ENCODE results near the gene PPEF1.
A peak's percentile ranks its signal among the peaks of the same experiment; 100 is the strongest.

The PPEF1 gene

GRCh38 chrX:18707426-18708049, at the start of gene PPEF1:
Gene PPEF1, plus strand, starts transcription at chrX:18707645. Its CDS starts 136 bp downstream, at chrX:18707781.
- no peak for DNase-seq

- DNase-seq = no peak
Observed at GRCh38 chrX:18661273-18661672, 46.2 kb upstream of the PPEF1 start.

- DNase-seq = no peak
Observed at GRCh38 chrX:18664947-18665346, 42.5 kb upstream of the PPEF1 start.

- no peak for DNase-seq
Observed at GRCh38 chrX:18666614-18667013, 40.8 kb upstream of the PPEF1 start.

DNA sequence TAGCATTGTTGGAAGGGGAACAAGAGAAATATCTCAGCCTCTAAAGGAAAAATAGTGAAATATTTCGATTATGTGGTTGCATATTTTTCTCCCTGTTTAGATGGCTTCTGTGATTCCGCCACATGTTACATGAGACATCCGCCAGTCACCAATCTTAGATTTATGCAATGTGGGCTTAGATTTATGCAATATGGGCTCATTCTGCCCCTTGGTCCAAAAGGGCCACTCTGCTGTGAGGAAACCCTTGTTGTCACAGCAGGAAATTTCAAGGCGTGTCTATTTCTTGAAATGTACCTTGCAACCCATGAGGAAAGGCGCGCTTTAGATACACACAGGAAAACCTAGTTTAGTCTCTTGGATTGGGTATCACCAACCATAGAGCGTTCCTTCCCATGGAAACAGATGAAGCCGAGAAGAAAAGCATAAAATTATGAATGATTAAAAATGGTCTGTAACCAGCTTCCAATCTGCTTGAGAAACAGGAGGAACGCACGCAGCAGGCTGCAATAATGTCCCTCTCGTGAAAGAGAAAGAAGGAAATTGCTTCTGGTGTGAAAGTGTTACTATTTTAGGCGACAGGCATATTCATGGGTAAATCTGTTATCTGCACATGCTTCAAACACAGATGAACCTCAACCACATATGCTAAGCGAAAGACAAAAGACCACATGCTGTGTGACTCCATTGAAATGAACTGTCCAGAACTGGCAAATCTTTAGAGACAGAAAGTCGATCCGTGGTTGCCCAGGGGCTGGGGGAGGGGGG, 39.2 kb upstream of the PPEF1 start:
- DNase-seq = no peak

DNA sequence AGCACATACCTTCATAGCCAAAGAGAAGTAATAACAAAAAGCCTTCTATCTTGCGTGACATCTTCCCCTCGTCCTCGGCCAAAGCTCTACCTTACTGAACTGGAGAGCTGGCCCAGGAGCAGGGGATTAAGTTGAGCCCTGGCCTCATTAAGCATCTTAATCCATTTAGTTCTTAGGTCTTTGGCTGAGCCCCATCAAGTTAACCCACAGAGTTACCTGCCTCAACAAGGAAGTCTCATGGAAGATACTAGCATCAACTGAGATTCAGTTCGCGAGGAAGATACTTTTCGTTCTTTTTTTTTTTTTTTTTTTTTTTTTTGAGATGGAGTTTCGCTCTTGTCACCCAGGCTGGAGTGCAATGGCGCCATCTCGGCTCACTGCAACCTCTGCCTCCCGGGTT, 35.4 kb upstream of the PPEF1 start, which contains the start of gene RS1:
Gene RS1 (minus strand): TSS at position 101 of the 400 bp plus-strand sequence. CDS start 40 bp downstream, at position 61.
- DNase-seq = no peak

DNA sequence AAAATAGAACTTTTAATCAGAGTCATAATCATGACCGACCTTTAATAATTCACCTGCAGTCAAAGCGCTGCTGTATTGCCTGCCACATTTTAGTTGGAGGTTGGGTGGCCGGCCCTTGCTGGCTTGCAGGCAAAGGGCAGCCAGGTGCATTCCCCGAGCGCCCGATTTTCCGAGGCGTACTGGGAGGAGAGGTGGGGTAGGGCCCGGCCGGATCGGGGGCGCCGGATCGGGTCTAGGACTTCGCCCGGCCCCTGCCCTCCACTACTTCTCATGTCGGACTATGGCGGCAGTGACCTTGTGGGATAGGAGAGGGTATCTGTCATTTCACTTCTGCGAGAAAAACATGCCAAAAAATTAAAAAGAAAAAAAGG, 33.0 kb upstream of the PPEF1 start:
- DNase-seq = no peak

DNA sequence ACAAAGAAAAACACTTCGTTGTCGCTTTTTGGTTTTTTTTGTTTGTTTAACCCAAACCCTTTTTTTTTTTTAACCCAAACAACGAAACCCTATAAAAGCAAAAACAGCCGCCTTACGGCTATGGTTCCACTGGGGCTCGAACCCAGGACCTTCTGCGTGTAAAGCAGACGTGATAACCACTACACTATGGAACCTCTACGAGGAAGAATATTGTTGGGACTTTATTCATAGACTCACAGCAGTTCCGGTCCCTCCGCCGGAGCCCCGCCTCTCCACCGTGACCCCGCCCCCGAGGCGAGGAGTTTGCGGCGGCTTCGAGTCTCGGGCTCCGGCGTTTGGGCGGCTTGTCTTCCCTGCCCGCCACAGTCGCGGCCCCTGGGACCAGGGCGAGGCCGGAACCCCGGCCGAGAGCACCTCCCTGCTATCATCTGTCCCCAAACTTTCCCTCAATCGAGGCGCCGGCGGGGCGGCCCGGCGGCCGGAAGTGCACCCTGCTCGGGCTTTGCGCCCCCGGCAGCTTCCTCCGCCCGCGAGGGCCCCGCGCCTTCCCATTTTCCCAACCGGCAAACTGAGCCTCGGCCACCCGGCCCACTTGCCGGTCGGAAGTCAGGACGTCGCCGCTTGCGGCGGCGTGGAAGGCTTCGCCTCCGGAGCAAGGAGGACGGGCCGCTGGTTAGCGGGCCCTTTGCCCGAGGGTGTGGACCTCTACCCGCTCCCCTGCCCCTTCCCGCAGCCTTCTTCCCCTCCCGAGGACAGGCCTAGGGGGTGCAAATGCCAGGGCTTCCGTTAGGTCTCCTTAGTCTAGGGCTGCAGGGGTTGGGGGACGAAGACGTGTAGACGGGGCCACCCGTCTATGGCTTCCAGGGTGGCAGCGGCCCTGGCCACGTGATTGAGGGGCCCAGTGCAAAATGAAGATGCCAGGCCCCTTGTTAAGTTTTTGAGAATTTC, 32.4 kb upstream of the PPEF1 start:
- DNase-seq = peak; percentile 72

DNA sequence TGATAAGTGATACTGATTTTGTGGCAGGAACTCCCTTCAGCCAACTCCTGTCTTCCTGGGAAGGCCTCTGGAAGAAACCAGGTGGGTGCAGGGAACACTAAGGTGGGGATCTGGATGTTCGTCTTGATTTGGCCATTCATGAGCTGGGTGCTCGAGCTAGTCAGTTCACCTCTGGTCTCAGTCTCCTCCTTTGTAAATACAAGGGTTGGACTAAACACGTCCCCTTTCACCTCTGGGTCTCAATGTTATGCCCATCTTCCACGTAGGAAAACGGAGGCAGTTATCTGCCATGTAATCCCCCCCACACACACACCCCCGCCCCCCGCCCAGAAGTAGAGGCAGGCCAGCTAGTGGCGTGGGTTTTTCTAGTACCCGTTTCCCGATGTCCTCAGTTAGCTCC, 31.4 kb upstream of the PPEF1 start:
- DNase-seq = no peak

DNA sequence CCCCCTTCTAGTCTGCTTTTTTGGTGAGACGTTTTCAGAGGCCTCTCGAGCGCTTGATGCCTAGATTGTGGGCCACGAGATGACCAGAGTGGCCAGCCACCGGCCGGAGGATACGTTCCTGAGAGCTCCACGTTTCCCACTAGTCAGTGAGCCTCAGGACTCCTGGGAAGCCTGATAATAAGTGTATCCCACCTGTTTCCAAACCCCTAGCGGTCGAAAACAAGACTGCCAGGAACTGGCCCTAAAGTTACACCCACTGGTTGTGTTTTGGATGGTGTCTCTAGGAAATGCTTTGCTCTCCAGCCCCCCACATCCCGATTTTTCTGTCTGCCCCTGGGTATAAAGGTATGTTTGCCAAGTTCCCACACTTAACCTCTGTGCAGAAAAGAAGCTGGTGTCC, 31.0 kb upstream of the PPEF1 start:
- no peak for DNase-seq

DNA sequence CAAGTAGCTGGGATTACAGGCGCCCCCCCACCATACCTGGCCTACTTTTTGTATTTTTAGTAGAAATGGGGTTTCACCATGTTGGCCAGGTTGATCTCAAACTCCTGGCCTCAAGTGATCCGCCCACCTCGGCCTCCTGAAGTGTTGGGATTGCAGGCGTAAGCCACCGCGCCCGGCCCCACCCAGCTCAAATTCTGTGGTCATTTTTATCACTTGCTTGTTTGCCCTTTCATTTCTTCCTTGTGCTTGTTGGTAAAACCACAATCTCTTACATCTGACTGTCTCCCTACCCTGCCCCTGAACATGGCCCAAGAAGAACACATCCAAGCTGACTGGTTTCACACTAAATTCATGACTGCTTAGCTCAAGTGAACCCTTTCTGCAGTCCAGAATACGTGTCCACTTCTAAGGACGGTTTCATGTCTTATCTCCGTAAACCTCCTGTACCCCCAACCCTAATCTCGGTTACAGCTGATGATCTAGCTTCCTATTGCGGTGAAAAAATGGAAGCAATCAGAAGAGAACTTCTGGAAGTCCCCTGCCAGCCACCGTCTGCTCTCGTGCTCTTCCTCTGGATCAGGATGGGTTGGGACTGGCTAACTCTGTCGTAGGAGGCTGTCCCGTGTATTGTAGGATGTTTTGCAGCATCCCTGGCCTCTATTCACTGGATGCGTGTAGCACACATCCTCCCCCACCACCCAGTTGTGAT, 30.1 kb upstream of the PPEF1 start:
- DNase-seq = no peak

GRCh38 chrX:18681996-18682395, 25.4 kb upstream of the PPEF1 start:
- no peak for DNase-seq

GRCh38 chrX:18682979-18683387, 24.5 kb upstream of the PPEF1 start:
- no peak for DNase-seq

DNA sequence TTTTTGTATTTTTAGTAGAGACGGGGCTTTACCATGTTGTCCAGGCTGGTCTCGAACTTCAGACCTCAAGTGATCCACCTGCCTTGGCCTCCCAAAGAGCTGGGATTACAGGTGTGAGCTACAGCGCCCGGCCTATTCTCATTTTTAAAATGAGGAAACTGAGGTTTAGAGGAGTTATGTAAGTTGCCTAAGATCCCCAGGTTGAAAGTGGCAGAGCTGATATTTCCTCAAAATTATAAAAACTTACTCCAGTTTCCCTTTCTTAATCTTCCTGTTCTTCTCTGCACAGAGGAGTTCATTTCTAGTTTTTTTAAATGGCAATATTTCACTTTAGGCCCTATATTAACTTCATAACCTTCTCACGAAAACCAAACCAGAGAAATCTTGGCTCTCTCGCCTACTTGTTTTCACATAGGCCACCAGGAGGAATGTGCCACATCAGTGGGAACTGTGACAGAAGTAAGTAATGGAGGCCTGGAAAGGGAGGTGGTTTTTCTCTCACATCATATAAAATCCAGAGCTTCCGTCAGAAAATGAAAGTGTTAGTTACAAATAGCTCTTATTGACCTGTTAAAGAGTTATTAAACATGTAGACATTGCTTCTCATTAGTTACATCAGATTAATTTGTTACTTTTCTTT, 19.5 kb upstream of the PPEF1 start:
- DNase-seq = no peak

DNA sequence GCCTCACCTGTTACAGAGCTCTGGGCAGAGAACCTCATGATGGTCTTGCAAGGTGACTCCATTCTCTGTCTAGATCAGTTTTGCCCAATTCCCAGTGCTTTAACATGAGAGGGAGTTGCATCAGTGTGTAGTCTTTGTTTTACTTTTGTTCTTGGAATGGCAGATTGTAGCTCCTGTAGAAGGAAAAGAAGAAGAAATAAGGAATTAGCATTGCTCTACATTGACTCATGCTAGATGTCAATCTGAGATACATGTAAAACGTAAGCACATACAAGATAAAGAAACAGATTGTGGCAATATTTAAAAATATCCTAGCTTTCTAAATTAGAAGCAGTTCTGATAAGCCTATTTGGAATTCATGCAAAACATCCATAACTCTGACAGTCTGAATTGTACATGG, 16.0 kb upstream of the PPEF1 start:
- no peak for DNase-seq

DNA sequence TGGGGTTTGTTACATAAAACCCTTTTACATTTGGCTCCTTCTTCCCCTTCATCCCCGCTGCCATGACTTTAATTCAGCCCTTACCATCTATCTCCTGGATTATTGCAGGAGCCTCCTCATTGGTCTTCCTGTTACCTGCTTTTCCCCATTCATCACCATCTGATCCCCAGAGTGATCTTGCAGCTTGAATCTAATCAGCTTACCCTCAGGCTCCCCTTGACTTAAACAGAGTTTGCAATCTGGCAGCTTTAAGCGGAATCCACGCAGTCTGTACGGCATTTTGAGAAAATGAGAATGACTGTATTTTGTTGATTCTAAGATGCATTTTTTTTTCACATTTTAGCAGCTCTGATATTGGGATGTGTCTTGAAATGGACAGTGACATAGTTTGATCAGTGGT, 14.9 kb upstream of the PPEF1 start:
- no peak for DNase-seq

- DNase-seq = no peak
Observed at GRCh38 chrX:18696653-18697052, 10.8 kb upstream of the PPEF1 start.

DNA sequence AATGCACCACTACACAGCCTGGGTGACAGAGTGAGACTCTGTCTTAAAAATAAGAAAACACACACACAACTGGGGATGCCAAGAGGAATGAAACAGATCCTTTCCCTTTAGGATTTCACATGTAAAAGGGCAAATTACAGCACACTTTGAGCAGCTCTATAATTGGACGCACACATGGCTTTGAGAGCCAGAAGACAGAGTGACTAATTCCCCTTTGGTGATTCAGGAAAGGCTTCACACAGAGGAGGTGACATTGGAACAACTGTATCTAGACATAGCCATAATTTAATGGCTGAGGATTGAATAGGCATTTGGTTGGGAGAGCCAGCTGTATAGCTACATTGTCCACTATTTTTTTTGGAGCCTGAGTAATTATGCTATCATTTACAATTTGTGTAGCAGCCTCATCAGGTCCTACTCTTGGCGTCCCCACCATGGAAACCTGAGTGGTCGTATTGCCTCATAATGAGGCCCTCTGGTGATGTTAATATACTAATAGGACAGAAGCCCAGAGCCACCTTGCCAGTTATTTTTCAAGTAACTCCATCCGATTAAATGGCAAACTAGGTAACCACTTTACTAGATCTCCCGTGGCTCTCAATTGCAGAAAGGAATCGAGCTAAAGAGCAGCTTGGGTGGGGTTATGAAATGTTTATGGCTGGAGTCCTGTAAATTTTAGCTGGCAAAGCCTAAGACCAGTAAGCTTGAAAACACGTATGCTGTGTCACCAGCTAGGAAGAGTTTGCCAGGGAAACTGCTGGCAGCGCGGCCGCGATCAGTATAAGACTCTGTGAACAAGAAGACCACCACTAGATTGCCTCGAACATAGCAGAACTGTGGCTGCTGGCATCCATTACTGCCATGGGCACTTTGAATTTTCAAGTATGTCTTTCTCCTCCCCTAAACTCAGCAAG, 8.5 kb upstream of the PPEF1 start:
- DNase-seq = no peak

DNA sequence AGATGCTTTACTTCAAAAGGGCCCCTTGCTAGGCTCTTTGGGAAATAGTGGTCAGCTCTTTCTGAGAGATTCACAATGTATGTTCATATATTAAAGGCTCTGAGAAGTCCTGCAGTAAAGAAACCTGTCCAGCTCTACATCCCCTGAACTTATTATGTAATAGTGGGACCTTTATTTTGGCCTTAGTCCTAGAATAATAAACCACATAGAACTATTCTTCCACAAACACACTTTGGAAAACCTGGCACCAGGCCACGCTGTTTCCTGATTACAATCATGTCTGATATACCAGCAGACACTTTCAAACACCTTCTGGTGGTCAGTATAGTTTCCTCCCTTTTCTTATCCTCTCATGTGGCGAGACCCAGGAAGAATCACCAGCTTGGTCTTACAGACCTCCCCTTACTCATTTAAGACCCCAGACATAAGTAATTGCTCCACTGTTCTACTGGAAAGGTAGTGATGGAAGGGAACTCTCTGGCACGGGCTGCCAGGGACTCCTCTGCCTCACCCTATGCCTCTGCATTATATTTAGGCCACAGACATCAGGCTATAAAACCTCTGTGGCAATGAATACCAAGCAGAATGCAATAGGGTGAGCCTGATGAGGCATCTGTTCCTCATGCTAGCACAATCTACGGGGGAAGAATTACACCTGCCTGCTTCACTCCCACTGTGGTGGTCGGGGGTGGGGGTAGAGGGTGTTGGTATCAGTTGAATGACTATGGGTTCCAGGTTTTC, 5.7 kb upstream of the PPEF1 start:
- DNase-seq = no peak

Data from NCI-H1417 treated with DMSO at 0.1 percent for 48 hours (cell line).